Stomach (tissue), 9 donors: Measurements from ENCODE around the gene NBDY. TPM values are rescaled to one million over a fixed set of nuclear protein-coding genes. Genes with fewer than 3 reads are reported as not detected.

ENCODE experiments used
- DNase-seq, 2 donors: peaks; one replicate each; pipeline versions ENCODE4 v3.0.0 to v3.0.0-alpha.2; 2013 to 2019
- H3K27ac ChIP-seq, 5 donors: fragments of 200-600 bp in 4 of 5; sonication (generic) in 4 of 5; one replicate each; pipeline ENCODE4 v1.5.1; 2013 to 2019; ENCODE audit warnings: mild to moderate bottlenecking in 1 of 5, moderate library complexity in 1 of 5
- H3K27me3 ChIP-seq, 3 donors: fragments of 200-600 bp; sonication (generic); one replicate each; pipeline ENCODE4 v1.5.1; 2017 to 2019; ENCODE audit warnings: mixed run types in 1 of 3
- H3K36me3 ChIP-seq, 4 donors: fragments of 200-600 bp; sonication (generic); 1 replicate in 3 of 4; 2 replicates in 1 of 4; pipeline ENCODE4 v1.5.1; 2016 to 2019
- H3K4me1 ChIP-seq, 4 donors: fragments of 200-600 bp; sonication (generic); one replicate each; pipeline ENCODE4 v1.5.1; 2016 to 2019
- H3K4me3 ChIP-seq, 4 donors: fragments of 200-600 bp; sonication (generic) in 3 of 4; one replicate each; pipeline ENCODE4 v1.5.1; 2016 to 2019; ENCODE audit warnings: mild to moderate bottlenecking in 1 of 4
- H3K9me3 ChIP-seq, 4 donors: fragments of 200-600 bp; sonication (generic); one replicate each; pipeline ENCODE4 v1.5.1; 2016 to 2019
- EP300 ChIP-seq: sonication (generic); formaldehyde crosslinking; IDR thresholded peaks from one replicate; pipeline ENCODE4 v1.6.1; 2017; ENCODE audit warnings: antibody characterized with exemption
- POLR2A ChIP-seq, 4 donors: fragments of 450-650 bp; IDR thresholded peaks; one replicate each; pipeline ENCODE4 v1.6.1; 2016; ENCODE audit warnings: antibody characterized with exemption in 4 of 4, control low read depth in 2 of 4, mild to moderate bottlenecking in 1 of 4, moderate library complexity in 1 of 4
- POLR2AphosphoS5 ChIP-seq, 3 donors: sonication (generic); formaldehyde crosslinking; IDR thresholded peaks; one replicate each; pipeline ENCODE4 v1.6.1; 2016; ENCODE audit warnings: antibody characterized with exemption in 3 of 3
- WGBS, 5 donors: extraction: QIAGEN DNeasy Blood & Tissue Kit in 3 of 5; methylation state at CpG; one replicate each; pipeline versions ENCODE4 v1.1.5 to v1.1.7; 2013 to 2018; 5-methylcytosine and 5-hydroxymethylcytosine counted together
- intact Hi-C: fragments of 100-400 bp; cut with DNase I; formaldehyde crosslinking; loops from one replicate; pipeline ENCODE4 v1.15.1; 2023; ENCODE audit warnings: low total_unique reads
- polyA plus RNA-seq, 3 donors: library from polyadenylated mRNA; stranded (reverse); fragments of 200-250 nt; gene quantifications; one replicate each; pipeline ENCODE4 v1.2.3, GENCODE V29; 2013
- total RNA-seq, 5 donors: library from RNA; depleted of rRNA; stranded (reverse); fragments of >200 nt; gene quantifications; one replicate each; pipeline versions ENCODE4 v1.1.0 to v1.2.3, GENCODE V29; 2014 to 2016
- TF ChIP-seq, protein P1 (sequence below), 7 experiments: fragments of 450-650 bp in 4 of 7; fragments of 200-600 bp in 3 of 7; sonication (generic) in 3 of 7; IDR thresholded peaks; one replicate each; pipeline ENCODE4 v1.5.1; 2016 to 2019; ENCODE audit warnings: antibody characterized with exemption in 7 of 7, control low read depth in 2 of 7, mild to moderate bottlenecking in 1 of 7
- donor health status: healthy with polysubstance abuse.
- donor health status: Bipolar disorder and iron deficiency.
- donor health status: healthy.

NBDY gene
- total and polyA plus RNA-seq, 8 donors, result 5.7 to 46.6 (median 16.5) TPM; not detected in 1

DNA sequence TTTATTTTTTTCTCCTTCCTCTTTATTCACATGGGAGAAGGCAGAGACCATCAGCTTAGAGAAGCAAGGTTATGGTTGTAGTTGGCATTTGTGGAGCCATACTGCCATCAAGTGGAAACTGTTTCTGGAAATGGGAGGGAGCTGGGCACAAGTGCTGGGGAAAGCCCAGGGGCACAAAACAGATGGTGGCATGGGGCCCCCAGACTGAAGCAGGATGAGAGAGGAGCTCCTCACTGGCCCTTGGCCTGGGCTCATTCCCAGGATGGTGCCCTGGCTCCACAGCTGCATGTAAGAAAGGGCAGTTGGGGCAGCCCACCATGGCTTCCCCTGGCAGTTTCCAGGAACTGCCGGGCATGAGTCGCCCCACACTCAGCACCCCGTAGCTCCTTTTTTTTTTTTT is 59.2 kb downstream of the NBDY start:
- Histone ChIP-seq H3K4me3 (peak overlapping the region in 1 of 4 donors; percentile 25), H3K27me3 (no peaks in the 10 kb centered on the region), H3K27ac (peak overlapping the region in 1 of 5 donors; percentile 48), H3K4me1 (peaks cover 0 to 11% (median 0%) of the 10 kb centered on the region in 4 donors), H3K9me3 (no peaks in the 10 kb centered on the region), H3K36me3 (peaks cover 0 to 10% (median 0%) of the 10 kb centered on the region in 4 donors)
- 35 to 86% (median 67%) methylated on average over 3 of the region's 3 CpGs for WGBS, 5 donors
- DNase-seq, result peak; percentile 22 to 84
- intact Hi-C loops, result no loop called here
- TF ChIP-seq EP300, result no peak
- TF ChIP-seq, protein P1, sequence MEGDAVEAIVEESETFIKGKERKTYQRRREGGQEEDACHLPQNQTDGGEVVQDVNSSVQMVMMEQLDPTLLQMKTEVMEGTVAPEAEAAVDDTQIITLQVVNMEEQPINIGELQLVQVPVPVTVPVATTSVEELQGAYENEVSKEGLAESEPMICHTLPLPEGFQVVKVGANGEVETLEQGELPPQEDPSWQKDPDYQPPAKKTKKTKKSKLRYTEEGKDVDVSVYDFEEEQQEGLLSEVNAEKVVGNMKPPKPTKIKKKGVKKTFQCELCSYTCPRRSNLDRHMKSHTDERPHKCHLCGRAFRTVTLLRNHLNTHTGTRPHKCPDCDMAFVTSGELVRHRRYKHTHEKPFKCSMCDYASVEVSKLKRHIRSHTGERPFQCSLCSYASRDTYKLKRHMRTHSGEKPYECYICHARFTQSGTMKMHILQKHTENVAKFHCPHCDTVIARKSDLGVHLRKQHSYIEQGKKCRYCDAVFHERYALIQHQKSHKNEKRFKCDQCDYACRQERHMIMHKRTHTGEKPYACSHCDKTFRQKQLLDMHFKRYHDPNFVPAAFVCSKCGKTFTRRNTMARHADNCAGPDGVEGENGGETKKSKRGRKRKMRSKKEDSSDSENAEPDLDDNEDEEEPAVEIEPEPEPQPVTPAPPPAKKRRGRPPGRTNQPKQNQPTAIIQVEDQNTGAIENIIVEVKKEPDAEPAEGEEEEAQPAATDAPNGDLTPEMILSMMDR (IDR thresholded peaks at IDR 0.05), result no peak
- TF ChIP-seq POLR2AphosphoS5 (IDR thresholded peaks at IDR 0.05), result no peak
- no peak for TF ChIP-seq POLR2A (IDR thresholded peaks at IDR 0.05)

DNA sequence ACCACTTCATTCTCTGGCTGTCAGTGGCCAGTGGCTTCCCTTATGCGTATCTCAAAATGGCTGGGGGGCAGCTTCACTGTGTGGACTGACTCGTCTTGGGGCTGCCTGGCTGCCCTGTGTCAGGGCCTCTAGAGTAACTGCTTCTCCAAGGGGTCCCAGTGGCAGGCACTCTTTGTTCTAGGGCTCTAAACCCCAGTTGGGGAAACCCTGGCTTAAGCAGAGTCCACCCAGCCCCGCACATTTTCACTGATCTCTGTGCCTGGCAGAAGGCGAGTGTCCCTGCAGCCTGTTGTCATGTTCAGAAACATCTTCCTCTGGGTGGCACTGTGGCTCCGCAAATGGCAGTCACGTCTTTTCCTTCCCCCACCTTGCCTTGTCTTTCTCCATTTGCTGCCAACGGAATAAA is 59.7 kb downstream of the NBDY start:
- Histone ChIP-seq H3K9me3 (no peaks in the 10 kb centered on the region), H3K36me3 (peaks cover 0 to 6% (median 0%) of the 10 kb centered on the region in 4 donors), H3K4me1 (peaks cover 0 to 10% (median under 1%) of the 10 kb centered on the region in 4 donors), H3K27ac (peak overlapping the region in 1 of 5 donors; percentile 48), H3K27me3 (no peaks in the 10 kb centered on the region), H3K4me3 (peak overlapping the region in 1 of 4 donors; percentile 25)
- DNase-seq, result peak; percentile 58 to 89
- no peak for TF ChIP-seq POLR2A (IDR thresholded peaks at IDR 0.05)
- TF ChIP-seq EP300, result no peak
- no peak for TF ChIP-seq POLR2AphosphoS5 (IDR thresholded peaks at IDR 0.05)
- TF ChIP-seq, protein P1 (IDR thresholded peaks at IDR 0.05), result peak in 2 of 7 experiments; percentile 33 to 34
- WGBS, 5 donors, result 38 to 97% (median 52%) methylated on average over 6 to 7 of the region's 7 CpGs
- intact Hi-C loops, result no loop called here

DNA sequence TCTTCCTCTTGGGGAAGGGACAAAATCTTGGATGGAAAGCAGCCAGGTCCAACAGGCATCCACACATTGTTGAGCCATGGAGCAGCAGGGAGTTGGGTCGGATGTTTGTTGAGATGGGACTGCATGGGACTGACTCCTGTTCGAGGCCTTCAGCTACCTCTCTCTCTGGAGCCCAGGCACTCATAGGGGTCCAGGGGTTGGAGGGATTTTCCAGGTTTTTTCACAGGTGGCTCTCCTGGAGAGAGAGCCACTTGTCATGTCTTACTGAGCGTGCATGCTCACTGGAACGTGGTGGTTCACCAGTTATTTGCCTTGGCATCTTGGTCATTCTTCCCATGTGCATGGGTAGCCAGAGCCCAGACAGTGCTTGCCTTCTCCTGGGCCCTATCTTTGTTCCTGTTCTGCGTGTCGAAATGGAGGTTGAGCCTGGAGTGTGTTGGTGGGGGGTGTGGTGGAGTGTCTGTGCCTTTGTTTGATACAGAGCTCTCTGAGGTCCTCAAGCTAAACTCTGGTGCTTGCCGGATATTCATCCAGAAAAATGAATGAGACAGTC is 60.6 kb downstream of the NBDY start:
- peaks cover 0 to 4% (median 2%) of the 10 kb centered on the region in 4 donors for H3K4me1 ChIP-seq
- H3K27me3 ChIP-seq, result no peaks in the 10 kb centered on the region
- H3K36me3 ChIP-seq, result peaks cover 0 to 6% (median 0%) of the 10 kb centered on the region in 4 donors
- WGBS, 5 donors, result 73 to 92% (median 85%) methylated on average over 4 to 7 of the region's 7 CpGs
- peak in 1 of 2 donors; percentile 0 for DNase-seq
- TF ChIP-seq POLR2AphosphoS5 (IDR thresholded peaks at IDR 0.05), result no peak
- no peak for TF ChIP-seq EP300
- TF ChIP-seq, protein P1 (IDR thresholded peaks at IDR 0.05), result no peak
- no peak for TF ChIP-seq POLR2A (IDR thresholded peaks at IDR 0.05)
- intact Hi-C loops, result no loop called here
- H3K4me3 ChIP-seq, result no peak overlapping the region
- H3K27ac ChIP-seq, result no peak overlapping the region
- H3K9me3 ChIP-seq, result no peaks in the 10 kb centered on the region

DNA sequence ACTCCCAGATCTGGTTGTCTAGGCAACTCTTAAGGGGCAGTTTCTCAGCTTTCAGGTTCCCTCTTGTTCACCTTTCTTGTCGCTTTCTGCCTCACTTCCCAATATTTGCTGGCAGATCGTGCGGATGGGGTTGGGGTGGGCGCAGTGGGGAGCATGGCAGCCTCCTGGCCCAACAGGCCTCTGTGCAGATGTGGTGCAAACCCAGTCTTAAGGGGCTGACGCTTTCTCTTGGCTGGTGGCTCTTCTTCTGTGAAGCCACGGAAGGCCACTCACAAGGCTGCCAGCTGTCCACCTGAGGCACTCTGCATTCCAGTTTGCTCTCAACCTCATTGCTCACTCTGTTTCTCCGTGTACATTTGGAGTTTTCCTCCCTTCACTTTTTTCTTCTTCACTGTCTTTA is 61.7 kb downstream of the NBDY start:
- no peaks in the 10 kb centered on the region for H3K27me3 ChIP-seq
- intact Hi-C loops, result no loop called here
- WGBS, 5 donors, result 87 to 100% (median 94%) methylated on average over 2 to 7 of the region's 7 CpGs
- TF ChIP-seq, protein P1 (IDR thresholded peaks at IDR 0.05), result no peak
- TF ChIP-seq EP300 (no peak), POLR2AphosphoS5 (IDR thresholded peaks at IDR 0.05) (no peak), POLR2A (IDR thresholded peaks at IDR 0.05) (no peak)
- H3K36me3 ChIP-seq, result peaks cover 0 to 6% (median 0%) of the 10 kb centered on the region in 4 donors
- DNase-seq, result peak; percentile 1 to 3
- no peaks in the 10 kb centered on the region for H3K9me3 ChIP-seq
- H3K4me3 ChIP-seq, result no peak overlapping the region
- no peak overlapping the region for H3K27ac ChIP-seq
- H3K4me1 ChIP-seq, result peaks cover 0 to 4% (median 2%) of the 10 kb centered on the region in 4 donors
